Measurements from ENCODE around the gene MACC1. TPM values are rescaled to one million over a fixed set of nuclear protein-coding genes. Genes with fewer than 3 reads are reported as not detected.

MACC1 gene
- total and polyA plus RNA-seq, 2 of the 13 experiments (the other 11 are each of a cell fraction or from before 2014, with no cell fraction given) = 0.04 TPM; not detected in 1

GRCh38 chr7:20194343-20194995 is 22.7 kb downstream of the MACC1 start (continued):
- TF ChIP-seq FOXP1 (IDR thresholded peaks at IDR 0.05) (no peak), FOXP1 (CRISPR knock-in tag; IDR thresholded peaks at IDR 0.05) (no peak), HOXA7 (CRISPR knock-in tag; IDR thresholded peaks at IDR 0.05) (no peak), PPARG (CRISPR knock-in tag; conservative IDR thresholded peaks at IDR 0.05) (no peak), ZNF747 (CRISPR knock-in tag; IDR thresholded peaks at IDR 0.05; ENCODE audit: borderline replicate concordance) (no peak), TGIF2 (CRISPR knock-in tag; IDR thresholded peaks at IDR 0.05) (no peak), KLF13 (CRISPR knock-in tag; IDR thresholded peaks at IDR 0.05) (no peak), HOXD1 (CRISPR knock-in tag; IDR thresholded peaks at IDR 0.05) (no peak)

- no peak for TF ChIP-seq ZNF746 (CRISPR knock-in tag; IDR thresholded peaks at IDR 0.05)
- TF ChIP-seq ZNF773 (CRISPR knock-in tag; IDR thresholded peaks at IDR 0.05; ENCODE audit: borderline replicate concordance) = no peak
- no peak for TF ChIP-seq MYNN (CRISPR knock-in tag; IDR thresholded peaks at IDR 0.05; ENCODE audit: low read depth)
- TF ChIP-seq PCBP2 (optimal IDR thresholded peaks at IDR 0.05; ENCODE audit: low read depth, low read length, poor library complexity, severe bottlenecking) = no peak
- no peak for TF ChIP-seq GPN1 (CRISPR knock-in tag; IDR thresholded peaks at IDR 0.05; ENCODE audit: borderline replicate concordance)
- no peak for TF ChIP-seq ZNF678 (CRISPR knock-in tag; IDR thresholded peaks at IDR 0.05)
- TF ChIP-seq ZNF672 (CRISPR knock-in tag; IDR thresholded peaks at IDR 0.05) = no peak
- no peak for TF ChIP-seq ZFP91 (CRISPR knock-in tag; IDR thresholded peaks at IDR 0.05; ENCODE audit: borderline replicate concordance)
- TF ChIP-seq FOXP4 (CRISPR knock-in tag; IDR thresholded peaks at IDR 0.05) = no peak
- no peak for TF ChIP-seq TFE3 (CRISPR knock-in tag; IDR thresholded peaks at IDR 0.05)
- no peaks in the 10 kb centered on the region for H4K20me1 ChIP-seq (ENCODE audit: insufficient read depth, low read length)
- no peak overlapping the region for H3K4me3 ChIP-seq (replicated peaks in 1 of 3; ENCODE audit: insufficient read depth in 1 of 3, low read depth in 2 of 3, low read length in 3 of 3)
- peaks cover 11% of the 10 kb centered on the region for H3K4me1 ChIP-seq (ENCODE audit: insufficient read depth, low read length)
- no peak overlapping the region for H3K27ac ChIP-seq (ENCODE audit: extremely low read length, insufficient read depth, low read length)
- H3K36me3 ChIP-seq (replicated peaks in 1 of 2; ENCODE audit: control insufficient read depth in 1 of 2, insufficient read depth in 2 of 2, low read length in 2 of 2) = no peaks in the 10 kb centered on the region
- H3K4me2 ChIP-seq (ENCODE audit: low read depth, low read length) = no peak overlapping the region
- H3K27me3 ChIP-seq (ENCODE audit: control insufficient read depth in 1 of 2, insufficient read depth in 2 of 2, low read length in 2 of 2) = no peaks in the 10 kb centered on the region
- H3K9ac ChIP-seq (ENCODE audit: insufficient read depth, low read depth, low read length) = no peak overlapping the region
- no peak for FAIRE-seq
- BruUV-seq (replicated peaks) = no TSS peak
- ATAC-seq = no peak
- WGBS (ENCODE audit: low lambda C conversion rate) = 56% methylated on average over 6 of the region's 6 CpGs
- no peaks in the 10 kb centered on the region for H3K79me2 ChIP-seq (ENCODE audit: insufficient read depth, low read length)
- H2AFZ ChIP-seq (ENCODE audit: low read length) = no peak overlapping the region
- H3K9me3 ChIP-seq (ENCODE audit: low read length) = peaks cover 4% of the 10 kb centered on the region
- ChIA-PET POLR2A (no interaction called here), CTCF (ENCODE audit: low intra/inter-chr PET ratio, low total read pairs) (no interaction called here)
- DNase-seq (ENCODE audit: low spot score) = no peak
- in situ Hi-C loops (cut with HindIII; ENCODE audit: extremely low pct_ligation_motif_present, low pct_unique_long_range_greater_than_20kb) (no loop called here), intact Hi-C loops (cut with micrococcal nuclease; ENCODE audit: unreplicated experiment) (no loop called here)
Measured at GRCh38 chr7:20193873-20194272, 23.3 kb downstream of the MACC1 start.
